ENCODE data around the gene RAB29. TPM values are rescaled to one million over a fixed set of nuclear protein-coding genes. Genes with fewer than 3 reads are reported as not detected.

Gene RAB29
- total and polyA plus RNA-seq, 2 donors (not counting 1 experiment from before 2014, with no cell fraction given): 34.5 to 35.2 TPM

GRCh38 chr1:205782627-205783432 lies 7.5 kb upstream of the RAB29 start:
- DNase-seq (ENCODE audit: low read depth in 2 of 2): no peak
- H3K9ac ChIP-seq (ENCODE audit: insufficient read depth, low read length): no peak overlapping the region
- no peaks in the 10 kb centered on the region for H4K20me1 ChIP-seq (ENCODE audit: control insufficient read depth, extremely low read depth, insufficient read depth, low read length)
- no peak overlapping the region for H3K27ac ChIP-seq (ENCODE audit: insufficient read depth, low read length)
- no peaks in the 10 kb centered on the region for H3K27me3 ChIP-seq (ENCODE audit: control insufficient read depth, insufficient read depth, low read length)
- no peak overlapping the region for H3K4me2 ChIP-seq (ENCODE audit: extremely low read depth, insufficient read depth, low read length)
- H2AFZ ChIP-seq (ENCODE audit: low read length): no peak overlapping the region
- TF ChIP-seq EZH2 (IDR thresholded peaks at IDR 0.05; ENCODE audit: low read length, missing control alignments) (no peak), CTCF (conservative IDR thresholded peaks at IDR 0.05 in 1 of 2, IDR thresholded peaks at IDR 0.05 in 1 of 2; ENCODE audit: low read depth in 1 of 2, low read length in 2 of 2) (no peak)
- H3K9me3 ChIP-seq (ENCODE audit: control insufficient read depth, insufficient read depth, low read depth, low read length): no peaks in the 10 kb centered on the region
- H3K36me3 ChIP-seq (ENCODE audit: control insufficient read depth, insufficient read depth, low read length): no peaks in the 10 kb centered on the region
- no peak overlapping the region for H3K4me3 ChIP-seq (replicated peaks in 1 of 4; ENCODE audit: control extremely low read depth in 1 of 4, insufficient read depth in 1 of 4, low read depth in 3 of 4, low read length in 4 of 4)
- no peaks in the 10 kb centered on the region for H3K79me2 ChIP-seq (ENCODE audit: control insufficient read depth, insufficient read depth, low read length)
- no peaks in the 10 kb centered on the region for H3K4me1 ChIP-seq (ENCODE audit: control insufficient read depth, extremely low read depth, insufficient read depth, low read length)

GRCh38 chr1:205780335-205780734 lies 5.1 kb upstream of the RAB29 start:
- Histone ChIP-seq H3K79me2 (ENCODE audit: control insufficient read depth, insufficient read depth, low read length) (no peaks in the 10 kb centered on the region), H3K9ac (ENCODE audit: insufficient read depth, low read length) (no peak overlapping the region), H3K4me2 (ENCODE audit: extremely low read depth, insufficient read depth, low read length) (no peak overlapping the region), H3K27me3 (ENCODE audit: control insufficient read depth, insufficient read depth, low read length) (no peaks in the 10 kb centered on the region), H2AFZ (ENCODE audit: low read length) (no peak overlapping the region), H3K9me3 (ENCODE audit: control insufficient read depth, insufficient read depth, low read depth, low read length) (no peaks in the 10 kb centered on the region), H4K20me1 (ENCODE audit: control insufficient read depth, extremely low read depth, insufficient read depth, low read length) (no peaks in the 10 kb centered on the region), H3K4me1 (ENCODE audit: control insufficient read depth, extremely low read depth, insufficient read depth, low read length) (no peaks in the 10 kb centered on the region), H3K36me3 (ENCODE audit: control insufficient read depth, insufficient read depth, low read length) (no peaks in the 10 kb centered on the region), H3K4me3 (replicated peaks in 1 of 4; ENCODE audit: control extremely low read depth in 1 of 4, insufficient read depth in 1 of 4, low read depth in 3 of 4, low read length in 4 of 4) (no peak overlapping the region), H3K27ac (ENCODE audit: insufficient read depth, low read length) (no peak overlapping the region)
- DNase-seq (ENCODE audit: low read depth in 2 of 2): no peak
- TF ChIP-seq EZH2 (IDR thresholded peaks at IDR 0.05; ENCODE audit: low read length, missing control alignments): no peak
- TF ChIP-seq CTCF (conservative IDR thresholded peaks at IDR 0.05 in 1 of 2, IDR thresholded peaks at IDR 0.05 in 1 of 2; ENCODE audit: low read depth in 1 of 2, low read length in 2 of 2): no peak

GRCh38 chr1:205777994-205778393 lies 2.7 kb upstream of the RAB29 start:
- H3K79me2 ChIP-seq (ENCODE audit: control insufficient read depth, insufficient read depth, low read length): no peaks in the 10 kb centered on the region
- H3K4me1 ChIP-seq (ENCODE audit: control insufficient read depth, extremely low read depth, insufficient read depth, low read length): no peaks in the 10 kb centered on the region
- no peak overlapping the region for H3K4me3 ChIP-seq (replicated peaks in 1 of 4; ENCODE audit: control extremely low read depth in 1 of 4, insufficient read depth in 1 of 4, low read depth in 3 of 4, low read length in 4 of 4)
- no peak overlapping the region for H2AFZ ChIP-seq (ENCODE audit: low read length)
- TF ChIP-seq EZH2 (IDR thresholded peaks at IDR 0.05; ENCODE audit: low read length, missing control alignments) (no peak), CTCF (conservative IDR thresholded peaks at IDR 0.05 in 1 of 2, IDR thresholded peaks at IDR 0.05 in 1 of 2; ENCODE audit: low read depth in 1 of 2, low read length in 2 of 2) (no peak)
- no peak overlapping the region for H3K27ac ChIP-seq (ENCODE audit: insufficient read depth, low read length)
- no peaks in the 10 kb centered on the region for H4K20me1 ChIP-seq (ENCODE audit: control insufficient read depth, extremely low read depth, insufficient read depth, low read length)
- H3K27me3 ChIP-seq (ENCODE audit: control insufficient read depth, insufficient read depth, low read length): no peaks in the 10 kb centered on the region
- H3K36me3 ChIP-seq (ENCODE audit: control insufficient read depth, insufficient read depth, low read length): no peaks in the 10 kb centered on the region
- no peak overlapping the region for H3K4me2 ChIP-seq (ENCODE audit: extremely low read depth, insufficient read depth, low read length)
- no peak for DNase-seq (ENCODE audit: low read depth in 2 of 2)
- no peak overlapping the region for H3K9ac ChIP-seq (ENCODE audit: insufficient read depth, low read length)
- no peaks in the 10 kb centered on the region for H3K9me3 ChIP-seq (ENCODE audit: control insufficient read depth, insufficient read depth, low read depth, low read length)
